K562 (cell line): ENCODE measurements around the gene AIMP1. TPM values are rescaled to one million over a fixed set of nuclear protein-coding genes. Genes with fewer than 3 reads are reported as not detected.
A peak's percentile ranks its signal among the peaks of the same experiment; 100 is the strongest.

Source experiments
- ARID1B ChIP-seq: fragments of 450-650 bp; IDR thresholded peaks from 2 replicates; pipeline ENCODE4 v1.6.1; 2016; ENCODE audit warnings: antibody characterized with exemption, mild to moderate bottlenecking, inconsistent platforms
- CHD1 ChIP-seq: fragments of 200-600 bp; sonication (generic); IDR thresholded peaks from one replicate; pipeline ENCODE4 v1.6.1; 2012; ENCODE audit warnings: mild to moderate bottlenecking, moderate library complexity, low read length, inconsistent platforms
- ESRRA ChIP-seq: fragments of 450-650 bp; IDR thresholded peaks from 2 replicates; pipeline ENCODE4 v1.6.1; 2014; ENCODE audit warnings: low read depth, mild to moderate bottlenecking, moderate library complexity, borderline replicate concordance
- FOS ChIP-seq: IDR thresholded peaks from 3 replicates; pipeline ENCODE4 v1.6.1; 2011; ENCODE audit not compliant: insufficient read length; ENCODE audit errors: extremely low read depth
- KDM5B ChIP-seq: fragments of 200-600 bp; sonication (generic); IDR thresholded peaks from 2 replicates; pipeline ENCODE4 v1.6.1; 2012; ENCODE audit warnings: low read depth, mild to moderate bottlenecking, moderate library complexity, low read length, control low read depth, inconsistent platforms; ENCODE audit not compliant: insufficient replicate concordance
- NFE2 ChIP-seq: IDR thresholded peaks from 2 replicates; pipeline ENCODE4 v1.6.1; 2014; ENCODE audit warnings: antibody characterized with exemption, low read depth
- POLR2B ChIP-seq: fragments of 450-650 bp; IDR thresholded peaks from 2 replicates; pipeline ENCODE4 v1.6.1; 2018; ENCODE audit warnings: low read depth; ENCODE audit not compliant: partially characterized antibody
- RB1 ChIP-seq: fragments of 450-650 bp; IDR thresholded peaks from 2 replicates; pipeline ENCODE4 v1.6.1; 2017; ENCODE audit warnings: low read depth, mild to moderate bottlenecking
- SIN3A ChIP-seq, 2 experiments: fragments of 150-350 bp in 1 of 2; IDR thresholded peaks; 2 replicates each; pipeline ENCODE4 v1.6.1; 2011 to 2016; ENCODE audit warnings: borderline replicate concordance in 2 of 2, low read depth in 2 of 2, low read length in 2 of 2, mild to moderate bottlenecking in 2 of 2, moderate library complexity in 2 of 2; ENCODE audit not compliant: control insufficient read depth in 1 of 2
- YY1 ChIP-seq, 3 experiments: IDR thresholded peaks; 2 replicates each; pipeline ENCODE4 v1.6.1; 2011; ENCODE audit warnings: low read length in 2 of 3, mild to moderate bottlenecking in 2 of 3, moderate library complexity in 2 of 3, borderline replicate concordance in 1 of 3, control low read depth in 1 of 3, low read depth in 1 of 3; ENCODE audit not compliant: insufficient read depth in 3 of 3, insufficient replicate concordance in 2 of 3, control insufficient read depth in 1 of 3, insufficient read length in 1 of 3; ENCODE audit errors: extremely low read depth in 1 of 3
- ZNF124 ChIP-seq: sonication (generic); formaldehyde crosslinking; IDR thresholded peaks from 2 replicates; pipeline ENCODE4 v1.8.1; 2022; ENCODE audit warnings: missing genetic modification reagents
- polyA plus RNA-seq, 8 experiments: library from polyadenylated mRNA; depleted of rRNA in 4 of 8; stranded (reverse) in 5 of 8; unstranded in 3 of 8; fragments of >200 nt; fragmentation: Nextera tagmentation in 2 of 8; fragmentation: Illumina TruSeq in 1 of 8; extraction: Ambion mirVana in 2 of 8; extraction: Trizol in 1 of 8; gene quantifications; 2 replicates each; pipeline versions ENCODE4 v1.2.1 to v1.2.3, GENCODE V29; 2011 to 2014; ENCODE audit warnings: inconsistent platforms in 1 of 8, missing spikeins in 1 of 8
- total RNA-seq, 7 experiments: library from RNA; depleted of rRNA in 6 of 7; stranded (reverse); fragments of >200 nt in 6 of 7; fragmentation: Illumina TruSeq in 2 of 7; extraction: Trizol in 2 of 7; gene quantifications; 2 replicates each; pipeline versions ENCODE4 v1.2.1 to v1.2.3, GENCODE V29; 2011 to 2021; ENCODE audit warnings: low replicate concordance in 1 of 7
- TF ChIP-seq, protein P1 (sequence below): fragments of 450-650 bp; formaldehyde crosslinking; IDR thresholded peaks from 2 replicates; pipeline ENCODE4 v1.4.0; 2020; ENCODE audit warnings: mild to moderate bottlenecking, moderate library complexity
- TF ChIP-seq, protein P2 (sequence below), 2 experiments: IDR thresholded peaks; 2 replicates each; pipeline ENCODE4 v1.6.1; 2011; ENCODE audit warnings: borderline replicate concordance in 1 of 2, control low read depth in 1 of 2, low read depth in 1 of 2, low read length in 1 of 2, mild to moderate bottlenecking in 1 of 2, mixed read lengths in 1 of 2, moderate library complexity in 1 of 2; ENCODE audit not compliant: insufficient read depth in 1 of 2, insufficient read length in 1 of 2, poor library complexity in 1 of 2, severe bottlenecking in 1 of 2; ENCODE audit errors: extremely low read depth in 1 of 2
- TF ChIP-seq, protein P3 (sequence below): sonication (generic); IDR thresholded peaks from 2 replicates; pipeline ENCODE4 v1.6.1; 2016

The AIMP1 gene
- total and polyA plus RNA-seq, 9 of the 15 experiments (the other 6 are each of a cell fraction or from before 2014, with no cell fraction given): 39.9 to 141 (median 70.1) TPM

- TF ChIP-seq, protein P1, sequence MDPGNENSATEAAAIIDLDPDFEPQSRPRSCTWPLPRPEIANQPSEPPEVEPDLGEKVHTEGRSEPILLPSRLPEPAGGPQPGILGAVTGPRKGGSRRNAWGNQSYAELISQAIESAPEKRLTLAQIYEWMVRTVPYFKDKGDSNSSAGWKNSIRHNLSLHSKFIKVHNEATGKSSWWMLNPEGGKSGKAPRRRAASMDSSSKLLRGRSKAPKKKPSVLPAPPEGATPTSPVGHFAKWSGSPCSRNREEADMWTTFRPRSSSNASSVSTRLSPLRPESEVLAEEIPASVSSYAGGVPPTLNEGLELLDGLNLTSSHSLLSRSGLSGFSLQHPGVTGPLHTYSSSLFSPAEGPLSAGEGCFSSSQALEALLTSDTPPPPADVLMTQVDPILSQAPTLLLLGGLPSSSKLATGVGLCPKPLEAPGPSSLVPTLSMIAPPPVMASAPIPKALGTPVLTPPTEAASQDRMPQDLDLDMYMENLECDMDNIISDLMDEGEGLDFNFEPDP: no peak
- TF ChIP-seq, protein P2, sequence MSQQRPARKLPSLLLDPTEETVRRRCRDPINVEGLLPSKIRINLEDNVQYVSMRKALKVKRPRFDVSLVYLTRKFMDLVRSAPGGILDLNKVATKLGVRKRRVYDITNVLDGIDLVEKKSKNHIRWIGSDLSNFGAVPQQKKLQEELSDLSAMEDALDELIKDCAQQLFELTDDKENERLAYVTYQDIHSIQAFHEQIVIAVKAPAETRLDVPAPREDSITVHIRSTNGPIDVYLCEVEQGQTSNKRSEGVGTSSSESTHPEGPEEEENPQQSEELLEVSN (IDR thresholded peaks at IDR 0.05; ENCODE audit: borderline replicate concordance in 1 of 2, extremely low read depth in 1 of 2, insufficient read depth in 1 of 2, insufficient read length in 1 of 2, low read depth in 1 of 2, low read length in 1 of 2, poor library complexity in 1 of 2, severe bottlenecking in 1 of 2): no peak
- TF ChIP-seq ARID1B: 0 out of 2 replicates have a peak, but pooled peaks have one; percentile 40
- no peak for TF ChIP-seq POLR2B
- TF ChIP-seq RB1: no peak
- TF ChIP-seq SIN3A (IDR thresholded peaks at IDR 0.05; ENCODE audit: borderline replicate concordance in 2 of 2, control insufficient read depth in 1 of 2, low read depth in 2 of 2, low read length in 2 of 2): no peak
- no peak for TF ChIP-seq FOS
- TF ChIP-seq YY1 (IDR thresholded peaks at IDR 0.05; ENCODE audit: borderline replicate concordance in 1 of 3, control insufficient read depth in 1 of 3, extremely low read depth in 1 of 3, insufficient read depth in 3 of 3, insufficient read length in 1 of 3, insufficient replicate concordance in 2 of 3, low read depth in 1 of 3, low read length in 2 of 3): no peak
- peak; percentile 22; the same call in 1 of the 2 replicates for TF ChIP-seq ESRRA
- TF ChIP-seq NFE2: 0 out of 2 replicates have a peak, but pooled peaks have one; percentile 20
- TF ChIP-seq, protein P3, sequence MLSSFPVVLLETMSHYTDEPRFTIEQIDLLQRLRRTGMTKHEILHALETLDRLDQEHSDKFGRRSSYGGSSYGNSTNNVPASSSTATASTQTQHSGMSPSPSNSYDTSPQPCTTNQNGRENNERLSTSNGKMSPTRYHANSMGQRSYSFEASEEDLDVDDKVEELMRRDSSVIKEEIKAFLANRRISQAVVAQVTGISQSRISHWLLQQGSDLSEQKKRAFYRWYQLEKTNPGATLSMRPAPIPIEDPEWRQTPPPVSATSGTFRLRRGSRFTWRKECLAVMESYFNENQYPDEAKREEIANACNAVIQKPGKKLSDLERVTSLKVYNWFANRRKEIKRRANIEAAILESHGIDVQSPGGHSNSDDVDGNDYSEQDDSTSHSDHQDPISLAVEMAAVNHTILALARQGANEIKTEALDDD: peak; percentile 75
- TF ChIP-seq CHD1: no peak
- TF ChIP-seq KDM5B: no peak
- no peak for TF ChIP-seq ZNF124 (CRISPR knock-in tag)
Measured at GRCh38 chr4:106303548-106304281, 12.6 kb upstream of the AIMP1 start (continued).
